ENCODE results near the gene ADCY2. TPM values are rescaled to one million over a fixed set of nuclear protein-coding genes. Genes with fewer than 3 reads are reported as not detected.

ADCY2 gene
- total RNA-seq, 1 experiment from 2014 or later = 31.3 TPM

DNA sequence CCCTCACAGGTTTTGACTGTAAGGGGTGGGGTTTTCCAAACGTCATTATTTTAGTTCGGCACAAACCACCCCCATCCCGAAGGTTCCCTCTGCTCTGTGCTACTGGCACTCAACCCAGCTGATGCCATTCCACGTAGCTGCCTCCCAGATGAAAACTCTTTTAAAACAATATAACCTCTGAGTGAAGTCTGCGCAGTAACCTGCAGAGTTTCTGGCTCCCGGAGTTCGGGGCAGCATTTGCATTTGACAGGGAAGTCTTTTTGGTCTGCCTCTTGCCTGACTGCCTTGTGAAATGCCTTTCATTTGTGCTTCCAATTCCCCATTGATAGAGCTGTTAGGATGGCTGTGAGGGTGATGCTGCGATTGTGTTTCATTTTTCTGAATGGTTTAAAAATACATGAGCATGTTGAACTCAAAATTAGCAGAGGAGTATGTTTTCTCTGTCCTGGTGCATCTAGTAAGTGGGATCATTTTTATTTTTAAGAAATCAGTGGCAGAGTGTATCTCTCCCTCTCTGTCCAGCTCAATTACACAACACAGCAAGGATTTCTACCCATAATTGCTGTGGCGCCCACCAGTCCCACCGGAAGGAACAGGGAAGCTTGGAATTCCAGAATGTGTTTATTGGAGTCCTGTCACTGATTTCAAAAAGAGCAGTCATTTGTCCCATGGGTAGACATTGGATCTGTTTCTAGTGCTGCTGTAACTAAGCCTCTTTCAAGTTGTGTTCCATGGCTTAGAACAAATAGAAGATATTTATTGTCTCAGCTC lies 24.8 kb downstream of the ADCY2 start:
- Histone ChIP-seq H3K9ac (ENCODE audit: extremely low read depth, insufficient read length, low read length) (no peak overlapping the region), H2BK5ac (ENCODE audit: insufficient read length, low read length) (no peak overlapping the region), H2AK5ac (ENCODE audit: insufficient read length, low read length) (no peak overlapping the region), H4K91ac (ENCODE audit: insufficient read length, low read depth, low read length) (no peak overlapping the region), H2BK20ac (ENCODE audit: low read depth, low read length, poor library complexity, severe bottlenecking) (no peak overlapping the region), H3K27ac (ENCODE audit: insufficient read length, low read depth, low read length) (peak overlapping the region; percentile 35), H2AFZ (ENCODE audit: low read length) (no peak overlapping the region), H3K23me2 (ENCODE audit: insufficient read length, low read depth, low read length, poor library complexity, severe bottlenecking) (peaks cover 5% of the 10 kb centered on the region), H3K14ac (ENCODE audit: insufficient read depth, low read length) (no peak overlapping the region), H3K18ac (ENCODE audit: insufficient read length, low read depth, low read length) (no peak overlapping the region), H3K23ac (ENCODE audit: insufficient read length, low read depth, low read length) (no peak overlapping the region), H3K79me2 (ENCODE audit: insufficient read depth, low read length) (no peaks in the 10 kb centered on the region; the same call in 1 of the 2 replicates), H3T11ph (ENCODE audit: low read length) (no peak overlapping the region), H3K4ac (ENCODE audit: low read depth, low read length) (no peak overlapping the region), H4K8ac (replicated peaks; ENCODE audit: insufficient read length, low read depth, low read length) (no peak overlapping the region), H3K4me1 (ENCODE audit: insufficient read depth, low read length) (peaks cover 37% of the 10 kb centered on the region), H3K79me1 (ENCODE audit: insufficient read depth, low read depth, low read length, poor library complexity, severe bottlenecking) (no peaks in the 10 kb centered on the region), H4K5ac (ENCODE audit: insufficient read length, low read depth, low read length) (no peak overlapping the region), H4K20me1 (ENCODE audit: control insufficient read depth, insufficient read depth, insufficient read length) (no peaks in the 10 kb centered on the region), H3K56ac (ENCODE audit: insufficient read length, low read depth, low read length) (no peak overlapping the region), H2BK12ac (ENCODE audit: insufficient read length, low read depth, low read length) (no peak overlapping the region), H3K27me3 (ENCODE audit: insufficient read depth, low read length) (no peaks in the 10 kb centered on the region), H2BK15ac (ENCODE audit: low read depth, low read length) (no peak overlapping the region), H3K4me2 (ENCODE audit: insufficient read depth, insufficient read length, low read length) (peak overlapping the region; percentile 41), H3K9me3 (ENCODE audit: control insufficient read depth, low read depth, low read length) (no peaks in the 10 kb centered on the region), H2BK120ac (ENCODE audit: low read depth, low read length, poor library complexity, severe bottlenecking) (no peak overlapping the region)
- TF ChIP-seq, protein P1, sequence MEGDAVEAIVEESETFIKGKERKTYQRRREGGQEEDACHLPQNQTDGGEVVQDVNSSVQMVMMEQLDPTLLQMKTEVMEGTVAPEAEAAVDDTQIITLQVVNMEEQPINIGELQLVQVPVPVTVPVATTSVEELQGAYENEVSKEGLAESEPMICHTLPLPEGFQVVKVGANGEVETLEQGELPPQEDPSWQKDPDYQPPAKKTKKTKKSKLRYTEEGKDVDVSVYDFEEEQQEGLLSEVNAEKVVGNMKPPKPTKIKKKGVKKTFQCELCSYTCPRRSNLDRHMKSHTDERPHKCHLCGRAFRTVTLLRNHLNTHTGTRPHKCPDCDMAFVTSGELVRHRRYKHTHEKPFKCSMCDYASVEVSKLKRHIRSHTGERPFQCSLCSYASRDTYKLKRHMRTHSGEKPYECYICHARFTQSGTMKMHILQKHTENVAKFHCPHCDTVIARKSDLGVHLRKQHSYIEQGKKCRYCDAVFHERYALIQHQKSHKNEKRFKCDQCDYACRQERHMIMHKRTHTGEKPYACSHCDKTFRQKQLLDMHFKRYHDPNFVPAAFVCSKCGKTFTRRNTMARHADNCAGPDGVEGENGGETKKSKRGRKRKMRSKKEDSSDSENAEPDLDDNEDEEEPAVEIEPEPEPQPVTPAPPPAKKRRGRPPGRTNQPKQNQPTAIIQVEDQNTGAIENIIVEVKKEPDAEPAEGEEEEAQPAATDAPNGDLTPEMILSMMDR (conservative IDR thresholded peaks at IDR 0.05) = no peak
- WGBS (ENCODE audit: extremely low coverage, insufficient read length, low lambda C conversion rate) = no CpG with 5 or more reads among the region's 10 CpGs
- Mint-ChIP-seq H3K27ac (peak overlapping the region; percentile 50 to 98 (median 94)), H3K27me3 (ENCODE audit: low read depth) (no peaks in the 10 kb centered on the region), H3K36me3 (ENCODE audit: insufficient read depth in 1 of 3, low read depth in 3 of 3) (peaks cover 12 to 28% (median 22%) of the 10 kb centered on the region in 3 experiments; a peak in 6 of 7 replicates), H3K4me1 (peaks cover 69 to 78% of the 10 kb centered on the region in 2 experiments), H3K4me3 (peak overlapping the region; percentile 34 to 64), H3K9me3 (no peaks in the 10 kb centered on the region)
- DNase-seq = peak; percentile 82

All from H9 (cell line).